ENCODE data around the gene HDHD5.

Gene HDHD5

GRCh38 chr22:17158568-17159503 lies at the start of gene HDHD5:
Gene HDHD5, minus strand, starts transcription at chr22:17159277. Its CDS starts 26 bp downstream, at chr22:17159251.
- Histone ChIP-seq H3K4me3 (ENCODE audit: low read length) (peak within 1 kb of the TSS; percentile 81), H3K9me3 (ENCODE audit: control insufficient read depth, insufficient read depth, low read length) (no peaks in the 10 kb centered on the region), H3K27me3 (ENCODE audit: control insufficient read depth, insufficient read depth, low read length) (no peaks in the 10 kb centered on the region), H3K36me3 (ENCODE audit: control insufficient read depth, insufficient read depth, low read length) (no peaks in the 10 kb centered on the region), H3K27ac (ENCODE audit: low read length) (no peak within 1 kb of the TSS), H3K4me1 (ENCODE audit: control insufficient read depth, insufficient read depth, low read length) (no peaks in the 10 kb centered on the region; the same call in 1 of the 2 replicates)
- no CpG with 5 or more reads among the region's 114 CpGs for WGBS (ENCODE audit: insufficient coverage, insufficient read length)
- no peak for DNase-seq (ENCODE audit: low read depth, low spot score)

GRCh38 chr22:17205432-17205831 lies 46.4 kb upstream of the HDHD5 start:
- DNase-seq (ENCODE audit: low read depth, low spot score), result no peak
- Histone ChIP-seq H3K4me1 (ENCODE audit: control insufficient read depth, insufficient read depth, low read length) (peaks cover 1% of the 10 kb centered on the region; the same call in 1 of the 2 replicates), H3K4me3 (ENCODE audit: low read length) (no peak overlapping the region), H3K9me3 (ENCODE audit: control insufficient read depth, insufficient read depth, low read length) (no peaks in the 10 kb centered on the region; the same call in 1 of the 2 replicates), H3K27me3 (ENCODE audit: control insufficient read depth, insufficient read depth, low read length) (no peaks in the 10 kb centered on the region), H3K27ac (ENCODE audit: low read length) (no peak overlapping the region), H3K36me3 (ENCODE audit: control insufficient read depth, insufficient read depth, low read length) (no peaks in the 10 kb centered on the region)
- WGBS (ENCODE audit: insufficient coverage, insufficient read length), result no CpG with 5 or more reads among the region's 7 CpGs

- Histone ChIP-seq H3K27me3 (ENCODE audit: control insufficient read depth, insufficient read depth, low read length) (no peaks in the 10 kb centered on the region), H3K4me3 (ENCODE audit: low read length) (no peak overlapping the region), H3K9me3 (ENCODE audit: control insufficient read depth, insufficient read depth, low read length) (no peaks in the 10 kb centered on the region), H3K36me3 (ENCODE audit: control insufficient read depth, insufficient read depth, low read length) (no peaks in the 10 kb centered on the region), H3K27ac (ENCODE audit: low read length) (no peak overlapping the region), H3K4me1 (ENCODE audit: control insufficient read depth, insufficient read depth, low read length) (peaks cover 9% of the 10 kb centered on the region)
- WGBS (ENCODE audit: insufficient coverage, insufficient read length), result no CpG with 5 or more reads among the region's 8 CpGs
- peak; percentile 25 for DNase-seq (ENCODE audit: low read depth, low spot score)
These were observed 42.3 kb upstream of the HDHD5 start for GRCh38 chr22:17201285-17201945.

- Histone ChIP-seq H3K27ac (ENCODE audit: low read length) (peak overlapping the region; percentile 33), H3K36me3 (ENCODE audit: control insufficient read depth, insufficient read depth, low read length) (no peaks in the 10 kb centered on the region)
- WGBS (ENCODE audit: insufficient coverage, insufficient read length), result no CpG with 5 or more reads among the region's 20 CpGs
These were observed 40.1 kb upstream of the HDHD5 start for GRCh38 chr22:17199003-17199731.

GRCh38 chr22:17198170-17199002 lies 39.3 kb upstream of the HDHD5 start:
- no peaks in the 10 kb centered on the region for H3K9me3 ChIP-seq (ENCODE audit: control insufficient read depth, insufficient read depth, low read length)
- H3K4me3 ChIP-seq (ENCODE audit: low read length), result peak overlapping the region; percentile 37; the same call in 1 of the 2 replicates
- peaks cover 12% of the 10 kb centered on the region for H3K4me1 ChIP-seq (ENCODE audit: control insufficient read depth, insufficient read depth, low read length)
- no peaks in the 10 kb centered on the region for H3K36me3 ChIP-seq (ENCODE audit: control insufficient read depth, insufficient read depth, low read length)
- no peak overlapping the region for H3K27ac ChIP-seq (ENCODE audit: low read length)
- no peaks in the 10 kb centered on the region for H3K27me3 ChIP-seq (ENCODE audit: control insufficient read depth, insufficient read depth, low read length)
- no CpG with 5 or more reads among the region's 29 CpGs for whole genome bisulfite sequencing (ENCODE audit: insufficient coverage, insufficient read length)
- peak; percentile 82 for DNase-seq (ENCODE audit: low read depth, low spot score)

More at GRCh38 chr22:17199003-17199731, 40.1 kb upstream of the HDHD5 start:
- Histone ChIP-seq H3K4me1 (ENCODE audit: control insufficient read depth, insufficient read depth, low read length) (peaks cover 12% of the 10 kb centered on the region), H3K4me3 (ENCODE audit: low read length) (peak overlapping the region; percentile 37; the same call in 1 of the 2 replicates), H3K27me3 (ENCODE audit: control insufficient read depth, insufficient read depth, low read length) (no peaks in the 10 kb centered on the region), H3K9me3 (ENCODE audit: control insufficient read depth, insufficient read depth, low read length) (no peaks in the 10 kb centered on the region)
- peak; percentile 58 for DNase-seq (ENCODE audit: low read depth, low spot score)

GRCh38 chr22:17194213-17194612 lies 35.1 kb upstream of the HDHD5 start:
- H3K36me3 ChIP-seq (ENCODE audit: control insufficient read depth, insufficient read depth, low read length), result no peaks in the 10 kb centered on the region
- WGBS (ENCODE audit: insufficient coverage, insufficient read length), result no CpG with 5 or more reads among the region's 7 CpGs
- H3K4me1 ChIP-seq (ENCODE audit: control insufficient read depth, insufficient read depth, low read length), result peaks cover 8% of the 10 kb centered on the region
- H3K9me3 ChIP-seq (ENCODE audit: control insufficient read depth, insufficient read depth, low read length), result no peaks in the 10 kb centered on the region
- no peak for DNase-seq (ENCODE audit: low read depth, low spot score)
- no peak overlapping the region for H3K4me3 ChIP-seq (ENCODE audit: low read length)
- H3K27me3 ChIP-seq (ENCODE audit: control insufficient read depth, insufficient read depth, low read length), result no peaks in the 10 kb centered on the region
- H3K27ac ChIP-seq (ENCODE audit: low read length), result no peak overlapping the region

- Histone ChIP-seq H3K4me1 (ENCODE audit: control insufficient read depth, insufficient read depth, low read length) (peaks cover 4% of the 10 kb centered on the region), H3K27ac (ENCODE audit: low read length) (no peak overlapping the region), H3K9me3 (ENCODE audit: control insufficient read depth, insufficient read depth, low read length) (no peaks in the 10 kb centered on the region), H3K36me3 (ENCODE audit: control insufficient read depth, insufficient read depth, low read length) (no peaks in the 10 kb centered on the region), H3K27me3 (ENCODE audit: control insufficient read depth, insufficient read depth, low read length) (no peaks in the 10 kb centered on the region), H3K4me3 (ENCODE audit: low read length) (no peak overlapping the region)
- DNase-seq (ENCODE audit: low read depth, low spot score), result no peak
- no CpG with 5 or more reads among the region's 5 CpGs for WGBS (ENCODE audit: insufficient coverage, insufficient read length)
These were observed 33.1 kb upstream of the HDHD5 start for GRCh38 chr22:17192186-17192585.

- H3K27me3 ChIP-seq (ENCODE audit: control insufficient read depth, insufficient read depth, low read length), result no peaks in the 10 kb centered on the region
- DNase-seq (ENCODE audit: low read depth, low spot score), result no peak
- WGBS (ENCODE audit: insufficient coverage, insufficient read length), result no CpG with 5 or more reads among the region's 12 CpGs
- no peak overlapping the region for H3K4me3 ChIP-seq (ENCODE audit: low read length)
- H3K9me3 ChIP-seq (ENCODE audit: control insufficient read depth, insufficient read depth, low read length), result no peaks in the 10 kb centered on the region
- H3K27ac ChIP-seq (ENCODE audit: low read length), result no peak overlapping the region
- H3K36me3 ChIP-seq (ENCODE audit: control insufficient read depth, insufficient read depth, low read length), result no peaks in the 10 kb centered on the region
- H3K4me1 ChIP-seq (ENCODE audit: control insufficient read depth, insufficient read depth, low read length), result peaks cover 4% of the 10 kb centered on the region
These were observed 32.2 kb upstream of the HDHD5 start for GRCh38 chr22:17191163-17191784.

GRCh38 chr22:17190702-17191101 lies 31.6 kb upstream of the HDHD5 start:
- no peaks in the 10 kb centered on the region for H3K36me3 ChIP-seq (ENCODE audit: control insufficient read depth, insufficient read depth, low read length)
- H3K27ac ChIP-seq (ENCODE audit: low read length), result no peak overlapping the region
- H3K27me3 ChIP-seq (ENCODE audit: control insufficient read depth, insufficient read depth, low read length), result no peaks in the 10 kb centered on the region
- DNase-seq (ENCODE audit: low read depth, low spot score), result no peak
- H3K4me1 ChIP-seq (ENCODE audit: control insufficient read depth, insufficient read depth, low read length), result peaks cover 4% of the 10 kb centered on the region
- WGBS (ENCODE audit: insufficient coverage, insufficient read length), result no CpG with 5 or more reads among the region's 10 CpGs
- no peak overlapping the region for H3K4me3 ChIP-seq (ENCODE audit: low read length)
- no peaks in the 10 kb centered on the region for H3K9me3 ChIP-seq (ENCODE audit: control insufficient read depth, insufficient read depth, low read length)
